OCI-LY1 (cell line): ENCODE data around the gene PRUNE2.

Experiments
- H2AFZ ChIP-seq: fragments of 200-600 bp; sonication (generic), shearing (Covaris generic); 2 replicates; pipeline ENCODE4 v1.6.0; 2014; ENCODE audit warnings: antibody characterized with exemption, mild to moderate bottlenecking, low read length
- H3F3A ChIP-seq: fragments of 200-600 bp; sonication (generic), shearing (Covaris generic); 2 replicates; pipeline ENCODE4 v1.6.0; 2014; ENCODE audit warnings: mild to moderate bottlenecking, antibody characterized with exemption, low read length, moderate library complexity; ENCODE audit not compliant: insufficient read depth
- H3K27ac ChIP-seq: fragments of 200-600 bp; sonication (generic); 2 replicates; pipeline ENCODE4 v1.5.1; 2014; ENCODE audit warnings: low read length, mixed run types, mild to moderate bottlenecking, low read depth; ENCODE audit not compliant: poor library complexity, severe bottlenecking
- H3K27me3 ChIP-seq: fragments of 200-600 bp; sonication (generic); 2 replicates; pipeline ENCODE4 v1.6.0; 2014; ENCODE audit warnings: antibody characterized with exemption, mild to moderate bottlenecking, low read length, moderate library complexity; ENCODE audit not compliant: insufficient read depth
- H3K36me3 ChIP-seq: fragments of 200-600 bp; sonication (generic); 2 replicates; pipeline ENCODE4 v1.6.1; 2014; ENCODE audit warnings: mild to moderate bottlenecking, antibody characterized with exemption, low read length, moderate library complexity, mixed read lengths; ENCODE audit not compliant: insufficient read depth
- H3K4me1 ChIP-seq: fragments of 200-600 bp; sonication (generic); 2 replicates; pipeline ENCODE4 v1.5.1; 2014; ENCODE audit warnings: mild to moderate bottlenecking, low read length, moderate library complexity; ENCODE audit not compliant: insufficient read depth, severe bottlenecking
- H3K4me2 ChIP-seq: fragments of 200-600 bp; sonication (generic), shearing (Covaris generic); 2 replicates; pipeline ENCODE4 v1.6.1; 2014; ENCODE audit warnings: low read length
- H3K4me3 ChIP-seq: fragments of 200-600 bp; sonication (generic); 2 replicates; pipeline ENCODE4 v1.5.1; 2014; ENCODE audit warnings: low read length, low read depth, mild to moderate bottlenecking, mixed read lengths; ENCODE audit not compliant: poor library complexity, severe bottlenecking
- H3K79me2 ChIP-seq: fragments of 200-600 bp; shearing (Covaris generic); 2 replicates; pipeline ENCODE4 v1.6.1; 2016; ENCODE audit warnings: mixed run types, low read length, mixed read lengths; ENCODE audit not compliant: insufficient read depth
- H3K9ac ChIP-seq: fragments of 200-600 bp; sonication (generic), shearing (Covaris generic); 2 replicates; pipeline ENCODE4 v1.6.1; 2014; ENCODE audit warnings: mild to moderate bottlenecking, low read length, mixed read lengths
- H3K9me2 ChIP-seq: fragments of 200-600 bp; sonication (generic), shearing (Covaris generic); 2 replicates; pipeline ENCODE4 v1.6.1; 2014; ENCODE audit warnings: low read depth, mild to moderate bottlenecking, low read length, mixed read lengths
- H3K9me3 ChIP-seq: fragments of 200-600 bp; shearing (Covaris generic); 2 replicates; pipeline ENCODE4 v1.6.1; 2014; ENCODE audit warnings: low read length, mixed read lengths
- H4K20me1 ChIP-seq: fragments of 200-600 bp; sonication (generic), shearing (Covaris generic); 2 replicates; pipeline ENCODE4 v1.6.0; 2016; ENCODE audit warnings: mild to moderate bottlenecking, low read length; ENCODE audit not compliant: insufficient read depth
- CTCF ChIP-seq: fragments of 200-600 bp; sonication (generic), shearing (Covaris generic); IDR thresholded peaks from 2 replicates; pipeline ENCODE4 v1.5.1; 2017; ENCODE audit warnings: mild to moderate bottlenecking, antibody characterized with exemption, low read length, moderate library complexity, mixed read lengths
- EZH2 ChIP-seq: fragments of 200-600 bp; sonication (generic), shearing (Covaris generic); IDR thresholded peaks from 2 replicates; pipeline ENCODE4 v1.8.0; 2017; ENCODE audit warnings: borderline replicate concordance, mixed run types, mild to moderate bottlenecking, antibody characterized with exemption, low read length, moderate library complexity, mixed read lengths

Gene PRUNE2

GRCh38 chr9:76893395-76893932 is 12.4 kb downstream of the PRUNE2 start:
- no peaks in the 10 kb centered on the region for H3K9me3 ChIP-seq
- no peak overlapping the region for H3K4me2 ChIP-seq
- TF ChIP-seq CTCF: no peak
- no peak for TF ChIP-seq EZH2
- H3K36me3 ChIP-seq: no peaks in the 10 kb centered on the region
- H3K4me1 ChIP-seq: no peaks in the 10 kb centered on the region
- no peaks in the 10 kb centered on the region for H3K79me2 ChIP-seq
- H3F3A ChIP-seq: no peaks in the 10 kb centered on the region
- H3K9ac ChIP-seq: no peak overlapping the region
- H4K20me1 ChIP-seq: no peaks in the 10 kb centered on the region
- H3K27ac ChIP-seq: no peak overlapping the region
- no peaks in the 10 kb centered on the region for H3K9me2 ChIP-seq
- H2AFZ ChIP-seq: no peak overlapping the region
- H3K4me3 ChIP-seq: no peak overlapping the region
- H3K27me3 ChIP-seq: no peaks in the 10 kb centered on the region

- H3K9ac ChIP-seq: no peak overlapping the region
- TF ChIP-seq CTCF (no peak), EZH2 (no peak)
- no peaks in the 10 kb centered on the region for H3K4me1 ChIP-seq
- no peaks in the 10 kb centered on the region for H3K27me3 ChIP-seq
- H3K4me2 ChIP-seq: no peak overlapping the region
- no peak overlapping the region for H3K4me3 ChIP-seq
- no peak overlapping the region for H2AFZ ChIP-seq
- H3K9me2 ChIP-seq: no peaks in the 10 kb centered on the region
- no peak overlapping the region for H3K27ac ChIP-seq
- H3K79me2 ChIP-seq: no peaks in the 10 kb centered on the region
- H3F3A ChIP-seq: no peaks in the 10 kb centered on the region
- H3K36me3 ChIP-seq: no peaks in the 10 kb centered on the region
- H4K20me1 ChIP-seq: no peaks in the 10 kb centered on the region
- H3K9me3 ChIP-seq: no peaks in the 10 kb centered on the region
Observed at GRCh38 chr9:76891874-76892273, 14.0 kb downstream of the PRUNE2 start.

GRCh38 chr9:76891279-76891678 is 14.6 kb downstream of the PRUNE2 start:
- Histone ChIP-seq H3K4me2 (no peak overlapping the region), H2AFZ (no peak overlapping the region), H3K4me1 (no peaks in the 10 kb centered on the region), H3K9ac (no peak overlapping the region), H4K20me1 (no peaks in the 10 kb centered on the region), H3K9me3 (no peaks in the 10 kb centered on the region), H3K79me2 (no peaks in the 10 kb centered on the region), H3K9me2 (no peaks in the 10 kb centered on the region), H3F3A (no peaks in the 10 kb centered on the region), H3K27me3 (no peaks in the 10 kb centered on the region), H3K36me3 (no peaks in the 10 kb centered on the region), H3K4me3 (no peak overlapping the region), H3K27ac (no peak overlapping the region)
- TF ChIP-seq CTCF (no peak), EZH2 (no peak)
